Fibroblast of lung (primary cell): Measurements from ENCODE around the gene PKIG.
"Not testable (repeated sequence)": the region's sequence is repeated elsewhere in the genome, so short reads cannot be mapped to it uniquely, and the experiment has no call there.

Source experiments
- EZH2 ChIP-seq: IDR thresholded peaks from 2 replicates; pipeline ENCODE4 v1.5.1; 2012; ENCODE audit warnings: low read length, control low read depth, mild to moderate bottlenecking; ENCODE audit errors: missing control alignments
- TF ChIP-seq, protein P1 (sequence below), 2 donors: IDR thresholded peaks in 1 of 2; conservative IDR thresholded peaks in 1 of 2; 1 replicate in 1 of 2; 2 replicates in 1 of 2; pipeline ENCODE4 v1.5.1; 2011 to 2012; ENCODE audit warnings: low read length in 2 of 2, control low read depth in 1 of 2, inconsistent platforms in 1 of 2, low read depth in 1 of 2, mild to moderate bottlenecking in 1 of 2

GRCh38 chr20:44560818-44561217 is 21.6 kb upstream of the PKIG start:
- TF ChIP-seq EZH2: not testable (repeated sequence)
- TF ChIP-seq, protein P1, sequence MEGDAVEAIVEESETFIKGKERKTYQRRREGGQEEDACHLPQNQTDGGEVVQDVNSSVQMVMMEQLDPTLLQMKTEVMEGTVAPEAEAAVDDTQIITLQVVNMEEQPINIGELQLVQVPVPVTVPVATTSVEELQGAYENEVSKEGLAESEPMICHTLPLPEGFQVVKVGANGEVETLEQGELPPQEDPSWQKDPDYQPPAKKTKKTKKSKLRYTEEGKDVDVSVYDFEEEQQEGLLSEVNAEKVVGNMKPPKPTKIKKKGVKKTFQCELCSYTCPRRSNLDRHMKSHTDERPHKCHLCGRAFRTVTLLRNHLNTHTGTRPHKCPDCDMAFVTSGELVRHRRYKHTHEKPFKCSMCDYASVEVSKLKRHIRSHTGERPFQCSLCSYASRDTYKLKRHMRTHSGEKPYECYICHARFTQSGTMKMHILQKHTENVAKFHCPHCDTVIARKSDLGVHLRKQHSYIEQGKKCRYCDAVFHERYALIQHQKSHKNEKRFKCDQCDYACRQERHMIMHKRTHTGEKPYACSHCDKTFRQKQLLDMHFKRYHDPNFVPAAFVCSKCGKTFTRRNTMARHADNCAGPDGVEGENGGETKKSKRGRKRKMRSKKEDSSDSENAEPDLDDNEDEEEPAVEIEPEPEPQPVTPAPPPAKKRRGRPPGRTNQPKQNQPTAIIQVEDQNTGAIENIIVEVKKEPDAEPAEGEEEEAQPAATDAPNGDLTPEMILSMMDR (conservative IDR thresholded peaks at IDR 0.05 in 1 of 2, IDR thresholded peaks at IDR 0.05 in 1 of 2; ENCODE audit: low read depth in 1 of 2, low read length in 2 of 2): not testable (repeated sequence)
